ENCODE measurements around the gene EIF4H.
A peak's percentile ranks its signal among the peaks of the same experiment; 100 is the strongest.
"Not testable (repeated sequence)": the region's sequence is repeated elsewhere in the genome, so short reads cannot be mapped to it uniquely, and the experiment has no call there.

EIF4H gene

DNA sequence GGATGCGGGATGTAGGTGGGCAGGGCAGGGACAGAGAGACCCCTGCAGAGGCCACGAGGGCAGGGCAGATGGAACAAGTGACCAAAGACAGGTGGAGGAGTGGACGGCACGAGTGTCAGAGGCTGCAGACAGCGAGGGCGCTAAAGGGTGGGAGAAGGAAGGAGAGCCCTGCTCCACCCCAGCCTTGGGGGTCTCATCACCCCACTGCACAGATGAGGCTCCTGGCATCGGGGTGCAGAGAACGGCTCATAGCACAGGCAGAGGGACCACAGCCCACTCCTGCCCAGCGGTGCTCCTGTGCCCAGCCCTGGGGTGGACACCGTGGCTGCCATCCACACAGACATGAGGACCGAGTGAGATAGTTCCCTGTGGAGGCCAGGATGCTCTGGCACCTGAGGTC lies 33.4 kb downstream of the EIF4H start:
- DNase-seq (ENCODE audit: low read depth): no peak
- TF ChIP-seq, protein P1, sequence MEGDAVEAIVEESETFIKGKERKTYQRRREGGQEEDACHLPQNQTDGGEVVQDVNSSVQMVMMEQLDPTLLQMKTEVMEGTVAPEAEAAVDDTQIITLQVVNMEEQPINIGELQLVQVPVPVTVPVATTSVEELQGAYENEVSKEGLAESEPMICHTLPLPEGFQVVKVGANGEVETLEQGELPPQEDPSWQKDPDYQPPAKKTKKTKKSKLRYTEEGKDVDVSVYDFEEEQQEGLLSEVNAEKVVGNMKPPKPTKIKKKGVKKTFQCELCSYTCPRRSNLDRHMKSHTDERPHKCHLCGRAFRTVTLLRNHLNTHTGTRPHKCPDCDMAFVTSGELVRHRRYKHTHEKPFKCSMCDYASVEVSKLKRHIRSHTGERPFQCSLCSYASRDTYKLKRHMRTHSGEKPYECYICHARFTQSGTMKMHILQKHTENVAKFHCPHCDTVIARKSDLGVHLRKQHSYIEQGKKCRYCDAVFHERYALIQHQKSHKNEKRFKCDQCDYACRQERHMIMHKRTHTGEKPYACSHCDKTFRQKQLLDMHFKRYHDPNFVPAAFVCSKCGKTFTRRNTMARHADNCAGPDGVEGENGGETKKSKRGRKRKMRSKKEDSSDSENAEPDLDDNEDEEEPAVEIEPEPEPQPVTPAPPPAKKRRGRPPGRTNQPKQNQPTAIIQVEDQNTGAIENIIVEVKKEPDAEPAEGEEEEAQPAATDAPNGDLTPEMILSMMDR (IDR thresholded peaks at IDR 0.05; ENCODE audit: low read depth, low read length, missing control alignments): no peak
- no peak overlapping the region for H3K4me3 ChIP-seq (ENCODE audit: low read depth, low read length)

DNA sequence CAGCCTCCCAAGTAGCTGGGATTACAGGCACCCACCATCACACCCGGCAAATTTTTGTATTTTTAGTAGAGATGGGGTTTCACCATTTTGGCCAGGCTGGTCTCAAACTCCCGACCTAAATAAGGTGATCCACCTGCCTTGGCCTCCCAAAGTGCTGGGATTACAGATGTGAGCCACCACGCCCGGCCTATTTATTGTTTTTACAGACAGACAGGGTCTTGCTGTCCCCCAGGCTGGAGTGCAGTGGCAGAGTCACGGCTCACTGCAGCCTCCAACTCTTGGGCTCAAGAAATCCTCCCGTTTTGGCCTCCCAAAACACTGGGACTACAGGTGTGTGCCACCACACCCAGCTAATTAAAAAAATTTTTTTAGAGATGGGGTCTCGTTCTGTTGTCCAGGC lies 34.1 kb downstream of the EIF4H start:
- DNase-seq (ENCODE audit: low read depth); H3K4me3 ChIP-seq (ENCODE audit: low read depth, low read length): not testable (repeated sequence)

DNA sequence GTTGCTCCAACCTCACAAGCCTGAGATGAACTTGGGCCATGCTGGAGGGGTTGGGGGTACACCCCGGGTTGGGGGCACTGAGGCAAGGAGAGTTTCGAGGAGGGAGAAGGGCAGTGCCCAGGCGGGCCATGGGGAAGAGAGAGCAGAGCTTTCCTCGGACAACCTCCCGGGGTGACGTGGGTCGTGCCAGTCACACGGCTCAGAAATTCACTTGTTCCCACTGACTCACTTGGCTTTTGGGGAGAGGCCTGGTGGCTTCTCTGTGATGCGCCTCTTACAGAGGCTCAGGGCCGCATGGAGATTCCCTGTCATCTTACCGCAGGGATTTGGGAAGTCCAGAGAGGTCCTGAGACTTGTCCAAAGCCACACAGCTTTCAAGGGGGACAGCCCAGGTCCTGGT lies 38.5 kb downstream of the EIF4H start:
- TF ChIP-seq, protein P1 (IDR thresholded peaks at IDR 0.05; ENCODE audit: low read depth, low read length, missing control alignments): no peak
- peak overlapping the region; percentile 69 for H3K4me3 ChIP-seq (ENCODE audit: low read depth, low read length)

DNA sequence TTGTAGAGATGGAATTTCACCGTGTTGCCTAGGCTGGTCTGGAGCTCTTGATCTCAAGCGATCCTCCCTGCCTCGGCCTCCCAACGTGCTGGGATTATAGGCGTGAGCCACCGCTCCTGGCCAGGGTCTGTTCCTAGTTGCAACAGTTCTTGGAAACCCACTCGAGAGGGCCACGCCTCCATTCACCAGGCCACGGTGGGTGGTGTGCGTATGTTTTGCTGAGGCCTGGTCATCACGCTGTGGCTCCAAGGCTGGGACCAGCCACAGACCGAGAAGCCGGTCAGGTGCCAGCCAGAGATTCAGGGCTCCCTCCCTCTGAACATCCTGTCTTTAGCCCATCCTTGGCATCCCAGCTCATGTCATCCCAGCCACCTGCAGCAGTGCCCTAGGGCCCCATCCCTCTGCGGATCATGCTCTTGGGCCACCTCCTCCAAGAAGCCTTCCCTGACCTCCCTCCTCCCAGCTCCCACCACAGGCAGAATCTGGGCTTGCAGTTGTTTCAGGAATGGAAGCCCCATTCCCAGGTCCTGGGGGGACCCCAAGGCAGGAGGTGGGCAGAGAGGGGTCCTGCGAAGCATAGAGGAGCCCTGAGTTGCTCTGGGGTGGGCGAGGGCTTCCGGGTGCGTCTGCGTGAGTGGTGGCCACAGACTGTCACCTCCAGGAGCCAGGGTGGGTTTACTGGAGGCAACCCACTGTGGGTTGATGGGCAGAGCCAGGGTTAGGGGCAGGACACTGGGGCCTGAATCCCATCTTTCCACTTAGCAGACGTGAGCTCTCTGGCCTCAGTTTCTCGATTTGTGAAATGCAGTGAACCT lies 40.9 kb downstream of the EIF4H start:
- peak overlapping the region; percentile 20 for H3K4me3 ChIP-seq (ENCODE audit: low read depth, low read length)

More for the DNA sequence above, 38.5 kb downstream of the EIF4H start:
- no peak for DNase-seq (ENCODE audit: low read depth)

DNA sequence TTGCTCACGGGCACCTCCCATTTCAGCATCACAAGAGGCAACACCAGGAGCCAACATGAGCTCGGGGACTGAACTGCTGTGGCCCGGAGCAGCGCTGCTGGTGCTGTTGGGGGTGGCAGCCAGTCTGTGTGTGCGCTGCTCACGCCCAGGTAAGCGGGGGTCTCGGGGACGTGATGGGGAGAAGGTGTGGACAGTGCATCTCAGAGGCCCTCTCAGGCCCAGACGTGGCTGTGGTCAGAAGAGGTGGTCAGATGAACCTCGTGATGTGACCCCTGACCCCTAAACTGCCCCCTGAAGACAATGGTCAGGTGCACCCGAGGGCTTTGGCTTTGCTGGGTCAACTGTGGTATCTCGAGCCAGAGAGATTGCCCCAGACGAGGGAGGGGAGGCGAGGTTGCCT lies 41.8 kb downstream of the EIF4H start:
- no peak for DNase-seq (ENCODE audit: low read depth)
- H3K4me3 ChIP-seq (ENCODE audit: low read depth, low read length): peak overlapping the region; percentile 20
- TF ChIP-seq, protein P1 (IDR thresholded peaks at IDR 0.05; ENCODE audit: low read depth, low read length, missing control alignments): no peak

More for the DNA sequence above, 40.9 kb downstream of the EIF4H start:
- TF ChIP-seq, protein P1 (IDR thresholded peaks at IDR 0.05; ENCODE audit: low read depth, low read length, missing control alignments): no peak
- DNase-seq (ENCODE audit: low read depth): no peak

DNA sequence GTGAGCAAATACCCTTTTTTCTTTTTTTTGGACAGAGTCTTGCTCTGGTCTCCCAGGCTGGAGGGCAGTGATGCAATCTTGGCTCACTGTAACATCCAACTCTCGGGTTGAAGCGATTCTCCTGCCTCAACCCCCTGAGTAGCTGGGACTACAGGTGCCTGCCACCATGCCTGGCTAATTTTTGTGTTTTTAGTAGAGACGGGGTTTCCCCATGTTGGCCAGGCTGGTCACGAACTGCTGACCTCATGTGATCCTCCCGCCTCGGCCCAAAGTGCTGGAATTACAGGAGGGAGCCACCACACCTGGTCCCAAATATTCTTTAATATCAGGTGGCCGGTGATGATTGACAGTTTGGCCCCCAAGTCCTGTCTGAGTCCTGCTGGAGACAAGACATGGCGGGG lies 42.2 kb downstream of the EIF4H start:
- DNase-seq (ENCODE audit: low read depth): no peak
- TF ChIP-seq, protein P1 (IDR thresholded peaks at IDR 0.05; ENCODE audit: low read depth, low read length, missing control alignments): no peak
- no peak overlapping the region for H3K4me3 ChIP-seq (ENCODE audit: low read depth, low read length)

DNA sequence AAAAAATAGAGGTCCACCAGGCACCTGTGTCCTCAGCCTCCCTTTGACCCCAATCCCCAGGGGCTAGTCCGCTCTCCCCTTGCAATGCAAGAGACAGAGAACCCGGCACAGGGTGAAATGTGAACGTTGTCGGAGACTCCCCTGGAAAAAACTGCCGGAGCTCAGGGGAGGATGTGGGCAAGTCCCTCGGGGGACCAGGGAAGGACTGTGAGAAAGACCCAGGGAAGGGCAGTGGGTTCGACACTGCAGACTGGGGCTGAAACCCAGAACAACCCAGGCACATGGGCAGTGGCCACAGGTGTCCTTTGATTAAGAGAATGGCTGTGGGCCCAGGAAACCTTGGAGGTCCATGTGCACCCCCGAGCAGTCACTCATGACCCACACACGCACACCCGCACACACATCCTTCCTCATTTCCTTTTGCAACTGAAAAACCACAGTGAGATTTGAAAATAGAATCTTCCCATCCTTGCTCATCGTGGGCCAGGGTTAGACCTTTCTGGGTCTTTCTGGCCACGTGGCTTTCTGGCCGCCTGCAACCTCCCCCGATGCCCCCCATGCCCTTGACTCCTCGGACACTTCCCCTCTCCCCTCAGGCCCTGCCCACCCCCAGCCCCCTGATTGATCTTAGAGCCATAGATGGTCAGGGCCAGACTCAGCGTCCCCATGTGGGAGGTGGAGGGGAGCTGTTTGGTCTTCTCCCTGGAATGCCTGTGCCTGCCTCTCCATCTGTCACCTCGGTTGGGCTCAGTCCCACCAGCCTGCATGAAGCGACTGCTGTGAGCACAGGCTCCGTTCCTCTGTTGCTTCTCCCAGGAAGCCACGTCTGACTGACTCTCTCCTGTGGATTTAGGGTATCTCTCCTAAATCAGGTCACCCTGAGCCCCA lies 43.5 kb downstream of the EIF4H start:
- peak; percentile 66 for DNase-seq (ENCODE audit: low read depth)
- TF ChIP-seq, protein P1 (IDR thresholded peaks at IDR 0.05; ENCODE audit: low read depth, low read length, missing control alignments): no peak

More for the DNA sequence above, 43.5 kb downstream of the EIF4H start:
- no peak overlapping the region for H3K4me3 ChIP-seq (ENCODE audit: low read depth, low read length)
